SK-N-SH (cell line): ENCODE measurements around the gene PARP15. TPM values are rescaled to one million over a fixed set of nuclear protein-coding genes. Genes with fewer than 3 reads are reported as not detected.

Experiments used
- CTCF ChIA-PET: fragments of 300-600, 350-600 bp; formaldehyde crosslinking; extraction: SDS; loops from one replicate; lab custom pipeline; 2021; lab: Yijun Ruan, JAX
- POLR2A ChIA-PET: fragments of 350-600 bp; sonication (Branson Sonifier 250); formaldehyde crosslinking; extraction: SDS; loops from one replicate; lab custom pipeline; 2020; ENCODE audit warnings: antibody characterized with exemption, inconsistent platforms; lab: Yijun Ruan, JAX
- DNase-seq: peaks from one replicate; pipeline ENCODE4 v3.0.0; 2012
- H2AFZ ChIP-seq: fragments of 200-600 bp; sonication (generic); 2 replicates; pipeline ENCODE4 v1.8.1; 2016; ENCODE audit warnings: antibody characterized with exemption, mild to moderate bottlenecking, low read depth
- H3F3A ChIP-seq: fragments of 200-600 bp; sonication (generic); replicated peaks from 2 replicates; pipeline ENCODE3; 2016; ENCODE audit warnings: antibody characterized with exemption, mild to moderate bottlenecking; ENCODE audit not compliant: insufficient read depth
- H3K27ac ChIP-seq, 2 experiments: fragments of 200-500 bp in 1 of 2; fragments of 200-600 bp in 1 of 2; sonication (Bioruptor generic) in 1 of 2; sonication (generic), shearing (Covaris generic) in 1 of 2; 2 replicates each; pipeline versions ENCODE4 v1.5.1 to v1.6.1; 2014 to 2016; ENCODE audit warnings: low read depth in 2 of 2, inconsistent platforms in 1 of 2, low read length in 1 of 2, mild to moderate bottlenecking in 1 of 2, mixed read lengths in 1 of 2
- H3K27me3 ChIP-seq: fragments of 200-600 bp; sonication (generic), shearing (Covaris generic); 2 replicates; pipeline ENCODE4 v1.6.1; 2016; ENCODE audit warnings: mixed run types; ENCODE audit not compliant: insufficient read depth
- H3K36me3 ChIP-seq, 2 experiments: fragments of 200-500 bp in 1 of 2; fragments of 200-600 bp in 1 of 2; sonication (Bioruptor generic) in 1 of 2; sonication (generic) in 1 of 2; replicated peaks in 1 of 2; 2 replicates each; pipeline versions ENCODE3 to v1.5.1; 2014 to 2016; ENCODE audit warnings: low read length in 1 of 2, mild to moderate bottlenecking in 1 of 2; ENCODE audit not compliant: insufficient read depth in 2 of 2, control insufficient read depth in 1 of 2
- H3K4me1 ChIP-seq, 2 experiments: fragments of 200-500 bp in 1 of 2; fragments of 200-600 bp in 1 of 2; sonication (Bioruptor generic) in 1 of 2; sonication (generic), shearing (Covaris generic) in 1 of 2; 2 replicates each; pipeline versions ENCODE4 v1.5.1 to v1.6.1; 2014 to 2016; ENCODE audit warnings: low read depth in 1 of 2, low read length in 1 of 2, mixed run types in 1 of 2; ENCODE audit not compliant: insufficient read depth in 2 of 2, control insufficient read depth in 1 of 2
- H3K4me2 ChIP-seq: fragments of 200-600 bp; sonication (generic), shearing (Covaris generic); 2 replicates; pipeline ENCODE4 v1.6.1; 2017; ENCODE audit warnings: mixed run types
- H3K4me3 ChIP-seq, 2 experiments: fragments of 200-500 bp in 1 of 2; fragments of 200-600 bp in 1 of 2; sonication (Bioruptor generic) in 1 of 2; sonication (generic), shearing (Covaris generic) in 1 of 2; 2 replicates each; pipeline versions ENCODE4 v1.5.1 to v1.8.1; 2014 to 2016; ENCODE audit warnings: low read depth in 2 of 2, inconsistent platforms in 1 of 2, low read length in 1 of 2, mild to moderate bottlenecking in 1 of 2, mixed read lengths in 1 of 2, moderate library complexity in 1 of 2
- H3K79me2 ChIP-seq: fragments of 200-600 bp; sonication (generic); 2 replicates; pipeline ENCODE4 v1.8.1; 2017; ENCODE audit warnings: mild to moderate bottlenecking; ENCODE audit not compliant: insufficient read depth
- H3K9ac ChIP-seq: fragments of 200-600 bp; sonication (generic); 2 replicates; pipeline ENCODE4 v1.6.1; 2017; ENCODE audit warnings: mixed run types
- H3K9me2 ChIP-seq: fragments of 200-600 bp; sonication (generic); 2 replicates; pipeline ENCODE4 v1.6.1; 2017; ENCODE audit warnings: mixed run types
- H3K9me3 ChIP-seq: fragments of 200-600 bp; sonication (generic); 2 replicates; pipeline ENCODE4 v1.6.1; 2017; ENCODE audit warnings: mixed run types, mild to moderate bottlenecking, moderate library complexity
- H4K20me1 ChIP-seq: fragments of 200-600 bp; sonication (generic); 2 replicates; pipeline ENCODE4 v1.6.1; 2017; ENCODE audit warnings: mild to moderate bottlenecking, mixed run types; ENCODE audit not compliant: insufficient read depth
- FOSL2 ChIP-seq: IDR thresholded peaks from 2 replicates; pipeline ENCODE4 v1.4.0; 2012; ENCODE audit warnings: low read depth, mild to moderate bottlenecking, moderate library complexity, borderline replicate concordance
- FOXM1 ChIP-seq: IDR thresholded peaks from 2 replicates; pipeline ENCODE4 v1.4.0; 2012; ENCODE audit warnings: low read depth, mild to moderate bottlenecking
- NRF1 ChIP-seq: IDR thresholded peaks from 2 replicates; pipeline ENCODE4 v1.6.1; 2012; ENCODE audit warnings: low read depth, mild to moderate bottlenecking, low read length
- RXRA ChIP-seq: IDR thresholded peaks from 2 replicates; pipeline ENCODE4 v1.4.0; 2012; ENCODE audit warnings: low read depth, mild to moderate bottlenecking, borderline replicate concordance
- SMC3 ChIP-seq: IDR thresholded peaks from 2 replicates; pipeline ENCODE4 v1.6.1; 2012; ENCODE audit warnings: low read depth, low read length, improper control_type of control experiment
- WGBS: methylation state at CpG from one replicate; pipeline ENCODE4 v1.1.6; 2017; ENCODE audit warnings: low lambda C conversion rate; 5-methylcytosine and 5-hydroxymethylcytosine counted together
- polyA plus RNA-seq, 3 experiments: library from polyadenylated mRNA; depleted of rRNA; stranded (reverse); fragments of >200 nt; gene quantifications; 2 replicates each; pipeline ENCODE4 v1.2.3, GENCODE V29; 2012
- TF ChIP-seq, protein P1 (sequence below): IDR thresholded peaks from 2 replicates; pipeline ENCODE4 v1.6.1; 2012; ENCODE audit warnings: mild to moderate bottlenecking, low read depth, low read length, moderate library complexity
- TF ChIP-seq, protein P2 (sequence below): fragments of 200-600 bp; sonication (generic); IDR thresholded peaks from 2 replicates; pipeline ENCODE4 v1.6.1; 2017; ENCODE audit warnings: antibody characterized with exemption, mild to moderate bottlenecking, moderate library complexity
- TF ChIP-seq, protein P3 (sequence below): fragments of 150-350 bp; IDR thresholded peaks from 2 replicates; pipeline ENCODE4 v1.6.1; 2017; ENCODE audit warnings: antibody characterized with exemption, low read length, low read depth, borderline replicate concordance
- TF ChIP-seq, protein P4 (sequence below): IDR thresholded peaks from 2 replicates; pipeline ENCODE4 v1.4.0; 2012; ENCODE audit warnings: low read depth, borderline replicate concordance

The PARP15 gene
- polyA plus RNA-seq, 1 of the 3 experiments (the other 2 are of a cell fraction) = not detected

DNA sequence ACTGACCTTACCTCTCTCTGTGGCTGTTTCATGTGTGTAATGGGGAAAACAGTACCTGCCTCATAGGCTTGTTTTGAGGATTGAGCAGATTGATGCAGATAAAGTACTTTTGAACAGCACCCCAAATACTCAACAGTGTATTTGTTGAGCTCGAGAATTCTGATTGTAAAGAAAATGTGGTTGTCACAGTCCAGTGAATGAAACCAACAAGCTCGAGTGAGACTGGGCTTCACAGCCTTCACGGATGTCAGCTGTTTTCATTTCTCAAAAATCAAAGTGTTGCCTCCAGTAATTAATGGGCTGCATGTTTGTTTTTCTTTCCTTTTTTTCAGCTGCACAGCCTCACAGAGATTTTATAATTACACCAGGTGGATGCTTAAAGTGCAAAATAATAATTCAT, 43.7 kb downstream of the PARP15 start (continued):
- TF ChIP-seq, protein P1, sequence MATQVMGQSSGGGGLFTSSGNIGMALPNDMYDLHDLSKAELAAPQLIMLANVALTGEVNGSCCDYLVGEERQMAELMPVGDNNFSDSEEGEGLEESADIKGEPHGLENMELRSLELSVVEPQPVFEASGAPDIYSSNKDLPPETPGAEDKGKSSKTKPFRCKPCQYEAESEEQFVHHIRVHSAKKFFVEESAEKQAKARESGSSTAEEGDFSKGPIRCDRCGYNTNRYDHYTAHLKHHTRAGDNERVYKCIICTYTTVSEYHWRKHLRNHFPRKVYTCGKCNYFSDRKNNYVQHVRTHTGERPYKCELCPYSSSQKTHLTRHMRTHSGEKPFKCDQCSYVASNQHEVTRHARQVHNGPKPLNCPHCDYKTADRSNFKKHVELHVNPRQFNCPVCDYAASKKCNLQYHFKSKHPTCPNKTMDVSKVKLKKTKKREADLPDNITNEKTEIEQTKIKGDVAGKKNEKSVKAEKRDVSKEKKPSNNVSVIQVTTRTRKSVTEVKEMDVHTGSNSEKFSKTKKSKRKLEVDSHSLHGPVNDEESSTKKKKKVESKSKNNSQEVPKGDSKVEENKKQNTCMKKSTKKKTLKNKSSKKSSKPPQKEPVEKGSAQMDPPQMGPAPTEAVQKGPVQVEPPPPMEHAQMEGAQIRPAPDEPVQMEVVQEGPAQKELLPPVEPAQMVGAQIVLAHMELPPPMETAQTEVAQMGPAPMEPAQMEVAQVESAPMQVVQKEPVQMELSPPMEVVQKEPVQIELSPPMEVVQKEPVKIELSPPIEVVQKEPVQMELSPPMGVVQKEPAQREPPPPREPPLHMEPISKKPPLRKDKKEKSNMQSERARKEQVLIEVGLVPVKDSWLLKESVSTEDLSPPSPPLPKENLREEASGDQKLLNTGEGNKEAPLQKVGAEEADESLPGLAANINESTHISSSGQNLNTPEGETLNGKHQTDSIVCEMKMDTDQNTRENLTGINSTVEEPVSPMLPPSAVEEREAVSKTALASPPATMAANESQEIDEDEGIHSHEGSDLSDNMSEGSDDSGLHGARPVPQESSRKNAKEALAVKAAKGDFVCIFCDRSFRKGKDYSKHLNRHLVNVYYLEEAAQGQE = no peak
- TF ChIP-seq, protein P2, sequence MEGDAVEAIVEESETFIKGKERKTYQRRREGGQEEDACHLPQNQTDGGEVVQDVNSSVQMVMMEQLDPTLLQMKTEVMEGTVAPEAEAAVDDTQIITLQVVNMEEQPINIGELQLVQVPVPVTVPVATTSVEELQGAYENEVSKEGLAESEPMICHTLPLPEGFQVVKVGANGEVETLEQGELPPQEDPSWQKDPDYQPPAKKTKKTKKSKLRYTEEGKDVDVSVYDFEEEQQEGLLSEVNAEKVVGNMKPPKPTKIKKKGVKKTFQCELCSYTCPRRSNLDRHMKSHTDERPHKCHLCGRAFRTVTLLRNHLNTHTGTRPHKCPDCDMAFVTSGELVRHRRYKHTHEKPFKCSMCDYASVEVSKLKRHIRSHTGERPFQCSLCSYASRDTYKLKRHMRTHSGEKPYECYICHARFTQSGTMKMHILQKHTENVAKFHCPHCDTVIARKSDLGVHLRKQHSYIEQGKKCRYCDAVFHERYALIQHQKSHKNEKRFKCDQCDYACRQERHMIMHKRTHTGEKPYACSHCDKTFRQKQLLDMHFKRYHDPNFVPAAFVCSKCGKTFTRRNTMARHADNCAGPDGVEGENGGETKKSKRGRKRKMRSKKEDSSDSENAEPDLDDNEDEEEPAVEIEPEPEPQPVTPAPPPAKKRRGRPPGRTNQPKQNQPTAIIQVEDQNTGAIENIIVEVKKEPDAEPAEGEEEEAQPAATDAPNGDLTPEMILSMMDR = no peak
- no peak for TF ChIP-seq NRF1
- TF ChIP-seq, protein P3, sequence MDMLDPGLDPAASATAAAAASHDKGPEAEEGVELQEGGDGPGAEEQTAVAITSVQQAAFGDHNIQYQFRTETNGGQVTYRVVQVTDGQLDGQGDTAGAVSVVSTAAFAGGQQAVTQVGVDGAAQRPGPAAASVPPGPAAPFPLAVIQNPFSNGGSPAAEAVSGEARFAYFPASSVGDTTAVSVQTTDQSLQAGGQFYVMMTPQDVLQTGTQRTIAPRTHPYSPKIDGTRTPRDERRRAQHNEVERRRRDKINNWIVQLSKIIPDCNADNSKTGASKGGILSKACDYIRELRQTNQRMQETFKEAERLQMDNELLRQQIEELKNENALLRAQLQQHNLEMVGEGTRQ = no peak

DNA sequence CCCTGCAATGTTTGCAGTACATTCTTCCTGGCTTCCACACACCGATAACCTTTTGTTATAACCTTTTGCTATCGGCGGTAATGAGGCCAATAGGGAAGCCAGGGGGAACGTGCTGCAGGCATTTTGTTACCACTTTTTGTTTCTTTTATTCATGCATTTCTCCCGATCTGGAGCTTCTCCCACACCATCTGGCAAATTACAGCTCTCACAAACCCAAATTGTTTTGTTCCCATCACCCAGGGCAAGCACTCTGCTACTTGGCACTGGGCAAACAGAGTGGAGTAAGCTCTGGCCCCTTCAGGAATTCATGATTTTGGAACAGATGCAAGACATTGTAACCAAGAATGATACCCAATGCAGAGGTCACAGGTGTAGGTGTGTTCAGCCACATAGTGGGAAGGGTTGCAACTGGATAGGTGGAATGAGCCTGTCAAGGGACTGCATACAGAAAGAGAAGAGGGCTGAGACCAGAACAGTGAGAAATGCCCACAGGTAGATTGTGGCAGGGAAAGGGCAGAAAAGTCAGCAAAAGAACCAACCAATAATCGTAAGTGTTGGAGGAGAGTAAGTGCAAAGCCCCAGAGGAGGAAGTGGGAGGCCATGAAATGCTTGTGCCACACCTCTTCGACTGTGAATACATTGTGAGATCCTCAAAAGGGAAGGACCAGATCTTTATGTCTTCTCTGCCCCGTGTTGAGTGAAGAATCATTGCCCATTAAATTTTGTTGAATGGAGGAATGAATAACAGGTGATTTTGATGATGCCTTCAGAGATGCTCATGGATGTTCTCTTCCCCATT, 45.8 kb downstream of the PARP15 start:
- no peak overlapping the region for H3K9ac ChIP-seq
- H2AFZ ChIP-seq = no peak overlapping the region
- no peak overlapping the region for H3K27ac ChIP-seq
- no peaks in the 10 kb centered on the region for H3K79me2 ChIP-seq
- no peaks in the 10 kb centered on the region for H3F3A ChIP-seq
- no peak overlapping the region for H3K4me2 ChIP-seq
- H3K9me2 ChIP-seq = no peaks in the 10 kb centered on the region
- ChIA-PET CTCF (no interaction called here), POLR2A (no interaction called here)
- H3K9me3 ChIP-seq = no peaks in the 10 kb centered on the region
- H4K20me1 ChIP-seq = no peaks in the 10 kb centered on the region
- H3K4me1 ChIP-seq = no peaks in the 10 kb centered on the region; a peak in 1 of 4 replicates
- no peak for DNase-seq
- H3K27me3 ChIP-seq = peaks cover 10% of the 10 kb centered on the region; the same call in 1 of the 2 replicates
- H3K36me3 ChIP-seq = no peaks in the 10 kb centered on the region
- 64% methylated on average over 8 of the region's 8 CpGs for WGBS
- TF ChIP-seq, protein P4, sequence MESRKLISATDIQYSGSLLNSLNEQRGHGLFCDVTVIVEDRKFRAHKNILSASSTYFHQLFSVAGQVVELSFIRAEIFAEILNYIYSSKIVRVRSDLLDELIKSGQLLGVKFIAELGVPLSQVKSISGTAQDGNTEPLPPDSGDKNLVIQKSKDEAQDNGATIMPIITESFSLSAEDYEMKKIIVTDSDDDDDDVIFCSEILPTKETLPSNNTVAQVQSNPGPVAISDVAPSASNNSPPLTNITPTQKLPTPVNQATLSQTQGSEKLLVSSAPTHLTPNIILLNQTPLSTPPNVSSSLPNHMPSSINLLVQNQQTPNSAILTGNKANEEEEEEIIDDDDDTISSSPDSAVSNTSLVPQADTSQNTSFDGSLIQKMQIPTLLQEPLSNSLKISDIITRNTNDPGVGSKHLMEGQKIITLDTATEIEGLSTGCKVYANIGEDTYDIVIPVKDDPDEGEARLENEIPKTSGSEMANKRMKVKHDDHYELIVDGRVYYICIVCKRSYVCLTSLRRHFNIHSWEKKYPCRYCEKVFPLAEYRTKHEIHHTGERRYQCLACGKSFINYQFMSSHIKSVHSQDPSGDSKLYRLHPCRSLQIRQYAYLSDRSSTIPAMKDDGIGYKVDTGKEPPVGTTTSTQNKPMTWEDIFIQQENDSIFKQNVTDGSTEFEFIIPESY = no peak
- TF ChIP-seq FOSL2 = no peak
- TF ChIP-seq SMC3 = no peak
- no peak for TF ChIP-seq RXRA
- no peak for TF ChIP-seq FOXM1
- no peak overlapping the region for H3K4me3 ChIP-seq
